Naive thymus-derived CD8-positive, alpha-beta T cell (primary cell): ENCODE results near the gene OBSL1. TPM values are rescaled to one million over a fixed set of nuclear protein-coding genes. Genes with fewer than 3 reads are reported as not detected.
A peak's percentile ranks its signal among the peaks of the same experiment; 100 is the strongest.

ENCODE experiments used
- ATAC-seq, 2 donors: fragments of 150-1000 bp; cut with Tn5 transposase in 1 of 2; sonication (Bioruptor Pico), chemical (Tn5 transposase) in 1 of 2; 1 replicate in 1 of 2; 2 replicates in 1 of 2; pipeline ENCODE4 v1.10.0; 2021; ENCODE audit warnings: mild to moderate bottlenecking in 2 of 2, moderate library complexity in 2 of 2
- POLR2A ChIA-PET: fragments of 350-600 bp; sonication (Branson Sonifier 250); formaldehyde crosslinking; loops from one replicate; lab custom pipeline; 2021; ENCODE audit warnings: antibody characterized with exemption; lab: Charles Lee
- DNase-seq, 10 donors: peaks; one replicate each; pipeline versions ENCODE4 v3.0.0 to v3.0.0-alpha.2; 2020 to 2022
- H3K27ac Mint-ChIP-seq, 10 donors: one replicate each; pipeline ENCODE4 v1.8.0; 2020 to 2022; ENCODE audit warnings: mild to moderate bottlenecking in 10 of 10, mixed read lengths in 10 of 10, moderate library complexity in 4 of 10, inconsistent platforms in 1 of 10
- H3K27me3 Mint-ChIP-seq, 5 donors: one replicate each; pipeline ENCODE4 v1.8.0; 2021 to 2022; ENCODE audit warnings: mixed read lengths in 5 of 5
- H3K36me3 Mint-ChIP-seq, 3 donors: one replicate each; pipeline ENCODE4 v1.8.0; 2020 to 2022; ENCODE audit warnings: mixed read lengths in 3 of 3, mild to moderate bottlenecking in 2 of 3, inconsistent platforms in 1 of 3
- H3K4me1 Mint-ChIP-seq, 4 donors: one replicate each; pipeline ENCODE4 v1.8.0; 2021 to 2022; ENCODE audit warnings: mixed read lengths in 4 of 4
- H3K4me3 Mint-ChIP-seq, 10 donors: one replicate each; pipeline ENCODE4 v1.8.0; 2020 to 2022; ENCODE audit warnings: mild to moderate bottlenecking in 10 of 10, mixed read lengths in 10 of 10, moderate library complexity in 6 of 10, inconsistent platforms in 1 of 10
- H3K9me3 Mint-ChIP-seq, 9 donors: one replicate each; pipeline ENCODE4 v1.8.0; 2020 to 2022; ENCODE audit warnings: mixed read lengths in 9 of 9, mild to moderate bottlenecking in 3 of 9, inconsistent platforms in 1 of 9, moderate library complexity in 1 of 9
- polyA plus RNA-seq, 3 donors: library from polyadenylated mRNA; unstranded; fragments of 300-500 nt; fragmentation: Illumina TruSeq; gene quantifications; one replicate each; pipeline ENCODE4 v1.2.3, GENCODE V29; 2021
- total RNA-seq, 8 experiments: library from RNA in 2 of 8; stranded (reverse) in 2 of 8; gene quantifications; one replicate each; pipeline ENCODE4 v1.2.3 and lab custom pipeline; 2021 to 2026

The OBSL1 gene
- total RNA-seq, result 1 to 10 TPM in 1 of 2 experiments, under 1 TPM in 1; 0.96 to 1.1 TPM
- polyA plus RNA-seq, result not detected
- total RNA-seq (lab: John Stamatoyannopoulos, UW), result 0.32 to 1.8 (median 0.85) reads per million in 6 experiments

GRCh38 chr2:219571311-219572236 is at the start of gene OBSL1:
TSS of gene OBSL1 (minus strand) at chr2:219571539. CDS start at chr2:219571232, 307 bp downstream.
- POLR2A ChIA-PET, result no interaction called here
- no peaks in the 10 kb centered on the region for H3K36me3 Mint-ChIP-seq
- H3K9me3 Mint-ChIP-seq, result no peaks in the 10 kb centered on the region
- peak within 1 kb of the TSS; percentile 2 to 83 (median 48) for H3K4me3 Mint-ChIP-seq
- H3K27me3 Mint-ChIP-seq, result peaks cover 22 to 68% (median 42%) of the 10 kb centered on the region in 5 donors
- peak; percentile 51 to 59 for ATAC-seq
- DNase-seq, result no peak
- H3K4me1 Mint-ChIP-seq, result peaks cover 0 to 3% (median under 1%) of the 10 kb centered on the region in 4 donors
- H3K27ac Mint-ChIP-seq, result peak within 1 kb of the TSS in 3 of 10 donors; percentile 19 to 46 (median 21)

GRCh38 chr2:219620546-219620945 is 49.2 kb upstream of the OBSL1 start:
- POLR2A ChIA-PET, result no interaction called here
- Mint-ChIP-seq H3K4me3 (no peak overlapping the region), H3K4me1 (no peaks in the 10 kb centered on the region), H3K36me3 (peaks cover 0 to 5% (median 0%) of the 10 kb centered on the region in 3 donors), H3K27ac (no peak overlapping the region), H3K9me3 (no peaks in the 10 kb centered on the region), H3K27me3 (peaks cover 0 to 14% (median 4%) of the 10 kb centered on the region in 5 donors)
- DNase-seq (no peak), ATAC-seq (no peak)

GRCh38 chr2:219619235-219619634 is 47.9 kb upstream of the OBSL1 start:
- no peak for DNase-seq
- POLR2A ChIA-PET, result no interaction called here
- Mint-ChIP-seq H3K27me3 (peaks cover 0 to 11% (median 0%) of the 10 kb centered on the region in 5 donors), H3K27ac (no peak overlapping the region), H3K36me3 (peaks cover 0 to 9% (median 3%) of the 10 kb centered on the region in 3 donors), H3K9me3 (no peaks in the 10 kb centered on the region), H3K4me1 (peaks cover 0 to 3% (median under 1%) of the 10 kb centered on the region in 4 donors), H3K4me3 (no peak overlapping the region)
- ATAC-seq, result no peak

GRCh38 chr2:219618733-219619122 is 47.4 kb upstream of the OBSL1 start:
- H3K4me1 Mint-ChIP-seq, result peaks cover 0 to 3% (median 1%) of the 10 kb centered on the region in 4 donors

DNA sequence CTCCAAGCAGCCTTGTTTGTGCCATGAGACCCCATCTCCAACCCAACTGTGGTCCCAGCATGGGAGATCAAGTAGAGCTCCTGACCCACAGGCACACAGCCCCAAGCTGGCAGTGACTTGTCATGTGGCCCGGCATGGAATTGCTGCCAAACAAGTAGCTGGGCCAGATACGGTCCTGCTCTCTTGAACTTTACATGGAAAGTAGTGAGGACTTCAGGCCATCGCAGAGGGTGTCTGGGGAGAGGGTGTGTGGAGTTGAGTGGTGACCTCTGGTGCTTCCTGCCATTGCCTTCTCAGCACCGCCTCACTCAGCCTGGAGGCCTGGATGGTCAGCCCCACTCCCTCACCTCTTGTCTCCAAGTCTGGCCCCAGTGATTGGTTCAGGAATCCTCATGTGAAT is 45.2 kb upstream of the OBSL1 start:
- peaks cover 11 to 17% (median 14%) of the 10 kb centered on the region in 4 donors for H3K4me1 Mint-ChIP-seq
- H3K36me3 Mint-ChIP-seq, result peaks cover 0 to 13% (median 6%) of the 10 kb centered on the region in 3 donors
- DNase-seq (no peak), ATAC-seq (no peak)
- peak overlapping the region in 3 of 10 donors; percentile 33 to 86 (median 81) for H3K27ac Mint-ChIP-seq
- no peaks in the 10 kb centered on the region for H3K9me3 Mint-ChIP-seq
- H3K27me3 Mint-ChIP-seq, result peaks cover 0 to 1% (median 0%) of the 10 kb centered on the region in 5 donors
- POLR2A ChIA-PET, result no interaction called here
- no peak overlapping the region for H3K4me3 Mint-ChIP-seq

More at GRCh38 chr2:219618733-219619122, 47.4 kb upstream of the OBSL1 start:
- Mint-ChIP-seq H3K27me3 (peaks cover 0 to 11% (median 0%) of the 10 kb centered on the region in 5 donors), H3K9me3 (no peaks in the 10 kb centered on the region), H3K36me3 (peaks cover 0 to 9% (median 3%) of the 10 kb centered on the region in 3 donors), H3K27ac (no peak overlapping the region), H3K4me3 (no peak overlapping the region)
- DNase-seq (no peak), ATAC-seq (no peak)
- POLR2A ChIA-PET, result no interaction called here

GRCh38 chr2:219615894-219616293 is 44.6 kb upstream of the OBSL1 start:
- H3K9me3 Mint-ChIP-seq, result no peaks in the 10 kb centered on the region
- peaks cover 14 to 21% (median 18%) of the 10 kb centered on the region in 4 donors for H3K4me1 Mint-ChIP-seq
- H3K4me3 Mint-ChIP-seq, result no peak overlapping the region
- peaks cover 0 to 18% (median 6%) of the 10 kb centered on the region in 3 donors for H3K36me3 Mint-ChIP-seq
- no peak overlapping the region for H3K27ac Mint-ChIP-seq
- POLR2A ChIA-PET, result no interaction called here
- H3K27me3 Mint-ChIP-seq, result no peaks in the 10 kb centered on the region
- DNase-seq (no peak), ATAC-seq (no peak)

DNA sequence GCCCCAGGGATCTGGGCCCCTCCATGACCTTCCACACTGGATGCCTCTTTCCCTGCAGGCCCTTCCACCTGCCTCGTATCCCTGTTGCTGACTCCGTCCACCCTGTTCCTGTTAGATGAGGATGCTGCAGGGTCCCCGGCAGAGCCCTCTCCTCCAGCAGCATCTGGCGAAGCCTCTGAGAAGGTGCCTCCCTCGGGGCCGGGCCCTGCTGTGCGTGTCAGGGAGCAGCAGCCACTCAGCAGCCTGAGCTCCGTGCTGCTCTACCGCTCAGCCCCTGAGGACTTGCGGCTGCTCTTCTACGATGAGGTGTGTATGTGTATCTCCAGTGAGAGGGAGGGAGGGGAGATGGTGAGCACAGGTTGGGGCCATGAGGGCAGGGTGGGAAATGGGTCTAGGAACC is 43.7 kb upstream of the OBSL1 start:
- peak overlapping the region in 1 of 10 donors; percentile 45 for H3K27ac Mint-ChIP-seq
- peaks cover 0 to 23% (median 6%) of the 10 kb centered on the region in 3 donors for H3K36me3 Mint-ChIP-seq
- no peak for ATAC-seq
- peaks cover 14 to 22% (median 19%) of the 10 kb centered on the region in 4 donors for H3K4me1 Mint-ChIP-seq
- H3K4me3 Mint-ChIP-seq, result no peak overlapping the region
- no peaks in the 10 kb centered on the region for H3K27me3 Mint-ChIP-seq
- DNase-seq, result no peak
- POLR2A ChIA-PET, result no interaction called here
- no peaks in the 10 kb centered on the region for H3K9me3 Mint-ChIP-seq

- no peaks in the 10 kb centered on the region for H3K27me3 Mint-ChIP-seq
- H3K4me1 Mint-ChIP-seq, result peaks cover 16 to 22% (median 19%) of the 10 kb centered on the region in 4 donors
- peaks cover 0 to 29% (median 9%) of the 10 kb centered on the region in 3 donors for H3K36me3 Mint-ChIP-seq
- POLR2A ChIA-PET, result no interaction called here
- H3K4me3 Mint-ChIP-seq, result peak overlapping the region in 4 of 10 donors; percentile 3 to 39 (median 24)
- DNase-seq, result no peak
- H3K9me3 Mint-ChIP-seq, result no peaks in the 10 kb centered on the region
- ATAC-seq, result no peak
- peak overlapping the region in 5 of 10 donors; percentile 30 to 77 (median 53) for H3K27ac Mint-ChIP-seq
These were observed 42.9 kb upstream of the OBSL1 start for GRCh38 chr2:219614076-219614860.

- DNase-seq (no peak), ATAC-seq (no peak)
- H3K36me3 Mint-ChIP-seq, result peaks cover 0 to 33% (median 9%) of the 10 kb centered on the region in 3 donors
- peak overlapping the region in 1 of 10 donors; percentile 66 for H3K4me3 Mint-ChIP-seq
- peaks cover 16 to 22% (median 19%) of the 10 kb centered on the region in 4 donors for H3K4me1 Mint-ChIP-seq
- H3K27me3 Mint-ChIP-seq, result no peaks in the 10 kb centered on the region
- H3K27ac Mint-ChIP-seq, result peak overlapping the region in 1 of 10 donors; percentile 88
- POLR2A ChIA-PET, result no interaction called here
- H3K9me3 Mint-ChIP-seq, result no peaks in the 10 kb centered on the region
These were observed 42.2 kb upstream of the OBSL1 start for GRCh38 chr2:219613461-219614070.

- DNase-seq (peak in 7 of 10 donors; percentile 27 to 57 (median 52)), ATAC-seq (peak; percentile 72 to 93)
- peaks cover 0 to 38% (median 9%) of the 10 kb centered on the region in 3 donors for H3K36me3 Mint-ChIP-seq
- peaks cover 16 to 22% (median 19%) of the 10 kb centered on the region in 4 donors for H3K4me1 Mint-ChIP-seq
- H3K9me3 Mint-ChIP-seq, result no peaks in the 10 kb centered on the region
- H3K4me3 Mint-ChIP-seq, result peak overlapping the region in 9 of 10 donors; percentile 28 to 83 (median 66)
- POLR2A ChIA-PET, result no interaction called here
- peak overlapping the region in 9 of 10 donors; percentile 63 to 92 (median 88) for H3K27ac Mint-ChIP-seq
- H3K27me3 Mint-ChIP-seq, result no peaks in the 10 kb centered on the region
These were observed 41.4 kb upstream of the OBSL1 start for GRCh38 chr2:219612577-219613286.

DNA sequence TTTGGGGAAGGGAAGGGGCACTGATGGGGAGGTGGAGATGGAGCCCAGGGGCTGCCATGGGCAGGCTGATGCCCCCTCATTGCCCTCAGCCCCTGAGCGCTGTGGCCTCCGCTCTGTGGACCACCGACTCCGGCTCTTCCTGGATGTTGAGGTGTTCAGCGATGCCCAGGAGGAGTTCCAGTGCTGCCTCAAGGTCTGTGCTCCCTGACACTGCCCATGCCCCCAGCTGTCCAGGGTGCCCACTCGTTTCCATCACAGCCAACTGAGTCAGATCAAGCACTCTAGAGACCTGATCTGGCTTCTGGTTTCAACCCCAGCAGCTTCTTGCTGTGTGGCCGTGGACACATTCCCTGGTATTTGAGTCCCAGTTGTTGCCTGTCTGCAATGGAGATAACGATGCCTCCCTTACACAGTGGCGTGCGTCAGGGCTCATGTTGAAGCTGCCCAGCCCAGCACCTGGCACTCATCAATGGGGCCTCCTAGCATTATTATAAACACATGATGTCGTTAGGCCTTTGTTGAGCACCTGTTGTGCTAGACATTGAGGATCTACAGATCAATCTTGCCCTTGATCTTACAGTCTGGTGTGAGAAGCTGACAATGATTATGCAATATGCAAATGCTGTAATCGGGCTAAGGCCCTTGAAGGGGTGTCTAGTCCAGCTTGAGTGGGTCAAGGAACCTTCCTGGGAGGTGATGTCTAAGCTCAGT is 40.7 kb upstream of the OBSL1 start:
- Mint-ChIP-seq H3K27me3 (no peaks in the 10 kb centered on the region), H3K9me3 (no peaks in the 10 kb centered on the region), H3K27ac (peak overlapping the region in 7 of 10 donors; percentile 54 to 92 (median 88)), H3K4me3 (peak overlapping the region in 7 of 10 donors; percentile 17 to 83 (median 66)), H3K4me1 (peaks cover 16 to 22% (median 19%) of the 10 kb centered on the region in 4 donors), H3K36me3 (peaks cover 0 to 45% (median 14%) of the 10 kb centered on the region in 3 donors)
- ATAC-seq (no peak), DNase-seq (no peak)
- POLR2A ChIA-PET, result no interaction called here
